Neural cell (in vitro differentiated cells): ENCODE data around the gene SLC18B1.

Experiments used
- EP300 ChIP-seq: fragments of 450-650 bp; conservative IDR thresholded peaks from 2 replicates; pipeline ENCODE4 v1.6.1; 2014; ENCODE audit warnings: antibody characterized with exemption, mild to moderate bottlenecking, moderate library complexity; ENCODE audit not compliant: poor library complexity, severe bottlenecking
- EZH2 ChIP-seq: fragments of 200-600, 300-800 bp; shearing (Covaris generic), sonication (generic); IDR thresholded peaks from 2 replicates; pipeline ENCODE4 v1.6.1; 2014; ENCODE audit warnings: antibody characterized with exemption, low read length, borderline replicate concordance, mild to moderate bottlenecking; ENCODE audit not compliant: insufficient read depth, poor library complexity, severe bottlenecking
- MXI1 ChIP-seq: fragments of 450-650 bp; conservative IDR thresholded peaks from 2 replicates; pipeline ENCODE4 v1.6.1; 2014; ENCODE audit warnings: antibody characterized with exemption, mild to moderate bottlenecking; ENCODE audit not compliant: poor library complexity, severe bottlenecking
- POLR2AphosphoS5 ChIP-seq: IDR thresholded peaks from 2 replicates; pipeline ENCODE4 v1.6.1; 2012
- RAD21 ChIP-seq: fragments of 450-650 bp; conservative IDR thresholded peaks from 2 replicates; pipeline ENCODE4 v1.6.1; 2014; ENCODE audit warnings: antibody characterized with exemption, mild to moderate bottlenecking, moderate library complexity
- SMC3 ChIP-seq: fragments of 450-650 bp; conservative IDR thresholded peaks from 2 replicates; pipeline ENCODE4 v1.6.1; 2014; ENCODE audit warnings: antibody characterized with exemption, mild to moderate bottlenecking, moderate library complexity; ENCODE audit not compliant: poor library complexity
- TAF1 ChIP-seq: IDR thresholded peaks from 2 replicates; pipeline ENCODE4 v1.6.1; 2012; ENCODE audit warnings: low read depth
- TF ChIP-seq, protein P1 (sequence below): fragments of 450-650 bp; IDR thresholded peaks from 2 replicates; pipeline ENCODE4 v1.5.1; 2014; ENCODE audit warnings: antibody characterized with exemption, mild to moderate bottlenecking, moderate library complexity; ENCODE audit not compliant: poor library complexity, severe bottlenecking
- TF ChIP-seq, protein P2 (sequence below): IDR thresholded peaks from 2 replicates; pipeline ENCODE4 v1.6.1; 2012; ENCODE audit warnings: borderline replicate concordance

DNA sequence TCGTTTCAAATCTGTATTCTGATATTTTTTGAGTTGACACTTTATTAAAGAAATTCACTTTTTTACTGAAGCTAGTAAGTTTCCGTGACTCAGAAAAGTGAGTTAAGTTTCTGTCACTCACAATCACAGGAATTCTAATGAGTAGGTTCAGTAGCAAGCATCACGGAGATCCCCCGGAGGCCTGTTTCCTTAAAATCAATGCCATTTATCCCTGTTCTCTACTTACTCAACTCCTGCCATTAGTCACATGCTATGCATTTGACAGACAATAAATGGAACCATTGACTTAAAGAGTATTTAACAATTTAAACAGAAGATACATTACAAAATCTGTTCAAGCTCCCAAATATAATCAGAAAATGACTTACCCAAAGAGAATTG is 9.1 kb downstream of the SLC18B1 start:
- TF ChIP-seq TAF1 (no peak), RAD21 (no peak), POLR2AphosphoS5 (peak; percentile 61), EP300 (peak; percentile 68), EZH2 (no peak), MXI1 (no peak), SMC3 (no peak)
- TF ChIP-seq, protein P1, sequence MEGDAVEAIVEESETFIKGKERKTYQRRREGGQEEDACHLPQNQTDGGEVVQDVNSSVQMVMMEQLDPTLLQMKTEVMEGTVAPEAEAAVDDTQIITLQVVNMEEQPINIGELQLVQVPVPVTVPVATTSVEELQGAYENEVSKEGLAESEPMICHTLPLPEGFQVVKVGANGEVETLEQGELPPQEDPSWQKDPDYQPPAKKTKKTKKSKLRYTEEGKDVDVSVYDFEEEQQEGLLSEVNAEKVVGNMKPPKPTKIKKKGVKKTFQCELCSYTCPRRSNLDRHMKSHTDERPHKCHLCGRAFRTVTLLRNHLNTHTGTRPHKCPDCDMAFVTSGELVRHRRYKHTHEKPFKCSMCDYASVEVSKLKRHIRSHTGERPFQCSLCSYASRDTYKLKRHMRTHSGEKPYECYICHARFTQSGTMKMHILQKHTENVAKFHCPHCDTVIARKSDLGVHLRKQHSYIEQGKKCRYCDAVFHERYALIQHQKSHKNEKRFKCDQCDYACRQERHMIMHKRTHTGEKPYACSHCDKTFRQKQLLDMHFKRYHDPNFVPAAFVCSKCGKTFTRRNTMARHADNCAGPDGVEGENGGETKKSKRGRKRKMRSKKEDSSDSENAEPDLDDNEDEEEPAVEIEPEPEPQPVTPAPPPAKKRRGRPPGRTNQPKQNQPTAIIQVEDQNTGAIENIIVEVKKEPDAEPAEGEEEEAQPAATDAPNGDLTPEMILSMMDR = no peak
- TF ChIP-seq, protein P2, sequence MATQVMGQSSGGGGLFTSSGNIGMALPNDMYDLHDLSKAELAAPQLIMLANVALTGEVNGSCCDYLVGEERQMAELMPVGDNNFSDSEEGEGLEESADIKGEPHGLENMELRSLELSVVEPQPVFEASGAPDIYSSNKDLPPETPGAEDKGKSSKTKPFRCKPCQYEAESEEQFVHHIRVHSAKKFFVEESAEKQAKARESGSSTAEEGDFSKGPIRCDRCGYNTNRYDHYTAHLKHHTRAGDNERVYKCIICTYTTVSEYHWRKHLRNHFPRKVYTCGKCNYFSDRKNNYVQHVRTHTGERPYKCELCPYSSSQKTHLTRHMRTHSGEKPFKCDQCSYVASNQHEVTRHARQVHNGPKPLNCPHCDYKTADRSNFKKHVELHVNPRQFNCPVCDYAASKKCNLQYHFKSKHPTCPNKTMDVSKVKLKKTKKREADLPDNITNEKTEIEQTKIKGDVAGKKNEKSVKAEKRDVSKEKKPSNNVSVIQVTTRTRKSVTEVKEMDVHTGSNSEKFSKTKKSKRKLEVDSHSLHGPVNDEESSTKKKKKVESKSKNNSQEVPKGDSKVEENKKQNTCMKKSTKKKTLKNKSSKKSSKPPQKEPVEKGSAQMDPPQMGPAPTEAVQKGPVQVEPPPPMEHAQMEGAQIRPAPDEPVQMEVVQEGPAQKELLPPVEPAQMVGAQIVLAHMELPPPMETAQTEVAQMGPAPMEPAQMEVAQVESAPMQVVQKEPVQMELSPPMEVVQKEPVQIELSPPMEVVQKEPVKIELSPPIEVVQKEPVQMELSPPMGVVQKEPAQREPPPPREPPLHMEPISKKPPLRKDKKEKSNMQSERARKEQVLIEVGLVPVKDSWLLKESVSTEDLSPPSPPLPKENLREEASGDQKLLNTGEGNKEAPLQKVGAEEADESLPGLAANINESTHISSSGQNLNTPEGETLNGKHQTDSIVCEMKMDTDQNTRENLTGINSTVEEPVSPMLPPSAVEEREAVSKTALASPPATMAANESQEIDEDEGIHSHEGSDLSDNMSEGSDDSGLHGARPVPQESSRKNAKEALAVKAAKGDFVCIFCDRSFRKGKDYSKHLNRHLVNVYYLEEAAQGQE = peak; percentile 42
